ENCODE results near the gene PSMB2.

Gene PSMB2

GRCh38 chr1:35570589-35571137, 70.7 kb downstream of the PSMB2 start:
- no peak for TF ChIP-seq CTCF (conservative IDR thresholded peaks at IDR 0.05)
- no peak overlapping the region for H3K27ac ChIP-seq

GRCh38 chr1:35569936-35570335, 71.4 kb downstream of the PSMB2 start:
- H3K27ac ChIP-seq, result no peak overlapping the region
- no peak for TF ChIP-seq CTCF (conservative IDR thresholded peaks at IDR 0.05)

- no peak overlapping the region for H3K27ac ChIP-seq
- TF ChIP-seq CTCF (conservative IDR thresholded peaks at IDR 0.05), result peak; percentile 91
These were observed 72.3 kb downstream of the PSMB2 start for GRCh38 chr1:35568975-35569395.

- no peak overlapping the region for H3K27ac ChIP-seq
- TF ChIP-seq CTCF (conservative IDR thresholded peaks at IDR 0.05), result no peak
These were observed 73.3 kb downstream of the PSMB2 start for GRCh38 chr1:35567947-35568558.

GRCh38 chr1:35565742-35566133, 75.6 kb downstream of the PSMB2 start:
- H3K27ac ChIP-seq, result no peak overlapping the region
- no peak for TF ChIP-seq CTCF (conservative IDR thresholded peaks at IDR 0.05)

- TF ChIP-seq CTCF (conservative IDR thresholded peaks at IDR 0.05), result peak; percentile 55
- H3K27ac ChIP-seq, result no peak overlapping the region
These were observed 76.2 kb downstream of the PSMB2 start for GRCh38 chr1:35564884-35565741.

- peak; percentile 83 for TF ChIP-seq CTCF (conservative IDR thresholded peaks at IDR 0.05)
- no peak overlapping the region for H3K27ac ChIP-seq
These were observed 77.1 kb downstream of the PSMB2 start for GRCh38 chr1:35564037-35564883.
